HepG2 (cell line): ENCODE data around the gene HIC1. TPM values are rescaled to one million over a fixed set of nuclear protein-coding genes. Genes with fewer than 3 reads are reported as not detected.

Experiments used
- ATAC-seq: fragments of 200-7000 bp; cut with Tn5 transposase; 3 replicates; pipeline ENCODE4 v1.9.1; 2020; ENCODE audit warnings: mild to moderate bottlenecking, moderate library complexity
- BruUV-seq: library from RNA; stranded (reverse); fragments of 400-500 nt; replicated peaks from 2 replicates; lab custom pipeline; 2021; lab: Mats Ljungman, UMichigan
- CTCF ChIA-PET: fragments of 300-600 bp; formaldehyde crosslinking; extraction: SDS; loops from one replicate; lab custom pipeline; 2021; ENCODE audit warnings: low total read pairs, inconsistent platforms, low intra/inter-chr PET ratio; lab: Yijun Ruan, JAX
- POLR2A ChIA-PET: fragments of 350-600 bp; sonication (Branson Sonifier 250); formaldehyde crosslinking; loops from one replicate; lab custom pipeline; 2020; ENCODE audit warnings: antibody characterized with exemption, inconsistent platforms; lab: Yijun Ruan, JAX
- DNase-seq: peaks from one replicate; pipeline ENCODE4 v3.0.0-alpha.2; 2015; ENCODE audit warnings: low spot score
- FAIRE-seq: peaks from 3 replicates; lab custom pipeline; 2011; peaks lifted over from hg19 to GRCh38; lab: Jason Lieb, UNC
- H2AFZ ChIP-seq: one replicate; pipeline ENCODE4 v1.6.1; 2011; ENCODE audit warnings: low read length, inconsistent platforms
- H3K27ac ChIP-seq: fragments of 300-600 bp; 3 replicates; pipeline ENCODE4 v1.8.0; 2011; ENCODE audit warnings: mixed run types, mild to moderate bottlenecking, mixed read lengths, low read length, inconsistent platforms; ENCODE audit not compliant: insufficient read depth; ENCODE audit errors: extremely low read length
- H3K27me3 ChIP-seq, 2 experiments: fragments of 200-600 bp in 1 of 2; 2 replicates in 1 of 2; 3 replicates in 1 of 2; pipeline versions ENCODE4 v1.6.0 to v1.8.0; 2011; ENCODE audit warnings: low read length in 2 of 2, mild to moderate bottlenecking in 2 of 2, moderate library complexity in 2 of 2, inconsistent platforms in 1 of 2; ENCODE audit not compliant: insufficient read depth in 2 of 2, control insufficient read depth in 1 of 2
- H3K36me3 ChIP-seq, 2 experiments: fragments of 200-600 bp in 1 of 2; replicated peaks in 1 of 2; 2 replicates in 1 of 2; 3 replicates in 1 of 2; pipeline versions ENCODE4 v1.5.1 to v1.8.0; 2011; ENCODE audit warnings: low read length in 2 of 2, inconsistent platforms in 1 of 2; ENCODE audit not compliant: insufficient read depth in 2 of 2, control insufficient read depth in 1 of 2
- H3K4me1 ChIP-seq: 2 replicates; pipeline ENCODE4 v1.5.1; 2012; ENCODE audit warnings: low read length, inconsistent platforms; ENCODE audit not compliant: insufficient read depth
- H3K4me2 ChIP-seq: 2 replicates; pipeline ENCODE4 v1.6.0; 2011; ENCODE audit warnings: low read depth, low read length, inconsistent platforms
- H3K4me3 ChIP-seq, 3 experiments: fragments of 200-600 bp in 1 of 3; sonication (generic), shearing (Covaris generic) in 1 of 3; replicated peaks in 1 of 3; 2 replicates each; pipeline ENCODE4 v1.5.1; 2011 to 2016; ENCODE audit warnings: low read length in 3 of 3, inconsistent platforms in 2 of 3, low read depth in 2 of 3, mild to moderate bottlenecking in 2 of 3, control low read depth in 1 of 3, mixed read lengths in 1 of 3; ENCODE audit not compliant: insufficient read depth in 1 of 3
- H3K79me2 ChIP-seq: one replicate; pipeline ENCODE4 v1.6.1; 2011; ENCODE audit warnings: low read length, inconsistent platforms; ENCODE audit not compliant: insufficient read depth
- H3K9ac ChIP-seq: 2 replicates; pipeline ENCODE4 v1.6.0; 2011; ENCODE audit warnings: mild to moderate bottlenecking, low read depth, low read length, inconsistent platforms; ENCODE audit not compliant: insufficient read depth
- H3K9me3 ChIP-seq: 2 replicates; pipeline ENCODE4 v1.5.1; 2012; ENCODE audit warnings: mild to moderate bottlenecking, low read length
- H4K20me1 ChIP-seq: 2 replicates; pipeline ENCODE4 v1.6.0; 2011; ENCODE audit warnings: inconsistent platforms, mild to moderate bottlenecking, low read length, moderate library complexity; ENCODE audit not compliant: insufficient read depth
- CENPX ChIP-seq: sonication (generic); formaldehyde crosslinking; IDR thresholded peaks from 2 replicates; pipeline ENCODE4 v1.9.0; 2021; ENCODE audit warnings: mild to moderate bottlenecking, missing genetic modification reagents, moderate library complexity
- IKZF5 ChIP-seq: IDR thresholded peaks from 2 replicates; pipeline ENCODE4 v1.6.1; 2018; ENCODE audit warnings: missing genetic modification reagents, mild to moderate bottlenecking, missing compliant biosample characterization
- PCBP1 ChIP-seq: fragments of 200-400 bp; formaldehyde crosslinking; IDR thresholded peaks from 2 replicates; pipeline ENCODE4 v1.6.1; 2017; ENCODE audit warnings: mild to moderate bottlenecking, low read depth, low read length, borderline replicate concordance
- PPARG ChIP-seq: conservative IDR thresholded peaks from 2 replicates; pipeline ENCODE4 v1.6.1; 2016; ENCODE audit warnings: missing biosample characterization, missing genetic modification reagents
- PRDM10 ChIP-seq: sonication (generic); formaldehyde crosslinking; IDR thresholded peaks from 2 replicates; pipeline ENCODE4 v1.4.0; 2020; ENCODE audit warnings: low read depth, missing genetic modification reagents
- TBL1XR1 ChIP-seq: fragments of 150-350 bp; IDR thresholded peaks from 2 replicates; pipeline ENCODE4 v1.6.1; 2014; ENCODE audit warnings: borderline replicate concordance, low read length; ENCODE audit not compliant: partially characterized antibody
- TP53 ChIP-seq: sonication (generic); formaldehyde crosslinking; conservative IDR thresholded peaks from 2 replicates; pipeline ENCODE4 v1.4.0; 2020; ENCODE audit warnings: missing genetic modification reagents
- ZHX1 ChIP-seq: sonication (generic); formaldehyde crosslinking; IDR thresholded peaks from 2 replicates; pipeline ENCODE4 v1.8.1; 2022; ENCODE audit warnings: low read depth, mild to moderate bottlenecking, missing genetic modification reagents
- ZIK1 ChIP-seq: sonication (generic); formaldehyde crosslinking; IDR thresholded peaks from 2 replicates; pipeline ENCODE4 v1.5.0; 2020; ENCODE audit warnings: mild to moderate bottlenecking, low read depth, missing genetic modification reagents, borderline replicate concordance
- ZMYM3 ChIP-seq: sonication (generic); formaldehyde crosslinking; IDR thresholded peaks from 2 replicates; pipeline ENCODE4 v1.5.1; 2020; ENCODE audit warnings: mild to moderate bottlenecking, missing genetic modification reagents
- ZNF296 ChIP-seq: sonication (generic); formaldehyde crosslinking; conservative IDR thresholded peaks from 2 replicates; pipeline ENCODE4 v1.5.0; 2020; ENCODE audit warnings: mild to moderate bottlenecking, missing genetic modification reagents
- ZNF331 ChIP-seq: sonication (generic); formaldehyde crosslinking; IDR thresholded peaks from 2 replicates; pipeline ENCODE4 v1.4.0; 2020; ENCODE audit warnings: missing genetic modification reagents
- ZNF562 ChIP-seq: sonication (generic); formaldehyde crosslinking; IDR thresholded peaks from 2 replicates; pipeline ENCODE4 v1.8.0; 2022; ENCODE audit warnings: missing genetic modification reagents, borderline replicate concordance
- ZNF576 ChIP-seq: sonication (generic); formaldehyde crosslinking; IDR thresholded peaks from 2 replicates; pipeline ENCODE4 v1.4.0; 2020; ENCODE audit warnings: mild to moderate bottlenecking, missing genetic modification reagents
- ZNF660 ChIP-seq: sonication (generic); formaldehyde crosslinking; IDR thresholded peaks from 2 replicates; pipeline ENCODE4 v1.5.1; 2020; ENCODE audit warnings: mild to moderate bottlenecking, low read depth, missing genetic modification reagents, borderline replicate concordance
- ZNF839 ChIP-seq: sonication (generic); formaldehyde crosslinking; IDR thresholded peaks from 2 replicates; pipeline ENCODE4 v1.4.0; 2020; ENCODE audit warnings: missing genetic modification reagents, mild to moderate bottlenecking, borderline replicate concordance
- WGBS: methylation state at CpG from one replicate; pipeline ENCODE4 v1.1.6; 2017; ENCODE audit warnings: low lambda C conversion rate; 5-methylcytosine and 5-hydroxymethylcytosine counted together
- in situ Hi-C: cut with HindIII; loops from 2 replicates; pipeline ENCODE4 v1.10.0; 2017; ENCODE audit warnings: low pct_unique_long_range_greater_than_20kb; ENCODE audit not compliant: extremely low pct_ligation_motif_present
- intact Hi-C: fragments of 100-400 bp; cut with micrococcal nuclease; formaldehyde crosslinking; loops from one replicate; pipeline ENCODE4 v1.10.0; 2022; ENCODE audit not compliant: unreplicated experiment
- polyA plus RNA-seq, 8 experiments: library from polyadenylated mRNA; depleted of rRNA in 3 of 8; stranded (reverse) in 7 of 8; unstranded in 1 of 8; fragments of >200 nt; fragmentation: Illumina TruSeq in 4 of 8; extraction: Trizol in 4 of 8; gene quantifications; 2 replicates each; pipeline versions ENCODE4 v1.2.1 to v1.2.3, GENCODE V29; 2011 to 2016; ENCODE audit warnings: low read depth in 4 of 8, missing spikeins in 1 of 8, mixed read lengths in 1 of 8; ENCODE audit not compliant: insufficient read depth in 1 of 8
- total RNA-seq, 5 experiments: library from RNA; depleted of rRNA; stranded (reverse); fragments of >200 nt; fragmentation: Illumina TruSeq; extraction: Trizol; gene quantifications; 2 replicates each; pipeline ENCODE4 v1.2.3, GENCODE V29; 2016; ENCODE audit warnings: low read depth in 1 of 5

HIC1 gene
- total and polyA plus RNA-seq, 2 of the 13 experiments (the other 11 are each of a cell fraction or from before 2014, with no cell fraction given), result 0.04 to 0.31 TPM

- Histone ChIP-seq H3K4me1 (peaks cover 32% of the 10 kb centered on the region), H3K4me3 (no peak overlapping the region), H3K9ac (no peak overlapping the region), H3K36me3 (peaks cover 1 to 18% of the 10 kb centered on the region in 2 experiments; a peak in 4 of 5 replicates), H2AFZ (no peak overlapping the region), H3K9me3 (no peaks in the 10 kb centered on the region), H3K79me2 (no peaks in the 10 kb centered on the region), H4K20me1 (no peaks in the 10 kb centered on the region), H3K27ac (no peak overlapping the region), H3K27me3 (no peaks in the 10 kb centered on the region), H3K4me2 (no peak overlapping the region)
- TF ChIP-seq PPARG, result no peak
- no peak for TF ChIP-seq ZNF562 (CRISPR knock-in tag)
- TF ChIP-seq PCBP1, result no peak
- TF ChIP-seq CENPX (CRISPR knock-in tag), result no peak
- no peak for TF ChIP-seq ZNF331 (CRISPR knock-in tag)
- no peak for TF ChIP-seq TP53 (CRISPR knock-in tag)
- no peak for TF ChIP-seq ZNF839 (CRISPR knock-in tag)
- TF ChIP-seq ZHX1 (CRISPR knock-in tag), result no peak
- no peak for TF ChIP-seq IKZF5 (CRISPR knock-in tag)
- TF ChIP-seq TBL1XR1, result no peak
- no peak for TF ChIP-seq ZNF660 (CRISPR knock-in tag)
- no peak for TF ChIP-seq PRDM10
- no peak for TF ChIP-seq ZNF576
- no peak for TF ChIP-seq ZNF296 (CRISPR knock-in tag)
- no peak for TF ChIP-seq ZIK1
- no peak for TF ChIP-seq ZMYM3
- in situ Hi-C loops, result no loop called here
- intact Hi-C loops, result no loop called here
- BruUV-seq, result no TSS peak
- POLR2A ChIA-PET, result no interaction called here
- DNase-seq (no peak), FAIRE-seq (no peak), ATAC-seq (no peak)
- CTCF ChIA-PET, result no interaction called here
- 97% methylated on average over 3 of the region's 3 CpGs for WGBS
Observed at GRCh38 chr17:2086306-2086705, 31.4 kb downstream of the HIC1 start.
